Heart right ventricle (tissue), 16 donors: ENCODE results near the gene TEX22. TPM values are rescaled to one million over a fixed set of nuclear protein-coding genes. Genes with fewer than 3 reads are reported as not detected.
A peak's percentile ranks its signal among the peaks of the same experiment; 100 is the strongest.

Source experiments
- ATAC-seq, 8 donors: fragments of 200-7000 bp; cut with Tn5 transposase; one replicate each; pipeline ENCODE4 v1.9.1; 2020; ENCODE audit warnings: mild to moderate bottlenecking in 8 of 8, moderate library complexity in 8 of 8, moderate number of reproducible peaks in 1 of 8
- DNase-seq, 2 donors: peaks; one replicate each; pipeline ENCODE4 v3.0.0-alpha.2; 2020
- H3K27ac ChIP-seq, 10 donors: fragments of 200-600 bp; sonication (generic) in 2 of 10; one replicate each; pipeline versions ENCODE4 v1.5.0 to v1.8.0; 2020 to 2022; ENCODE audit warnings: mild to moderate bottlenecking in 3 of 10
- H3K27me3 ChIP-seq, 7 donors: fragments of 200-600 bp; one replicate each; pipeline ENCODE4 v1.8.0; 2021 to 2022; ENCODE audit warnings: mild to moderate bottlenecking in 2 of 7
- H3K36me3 ChIP-seq, 9 donors: fragments of 200-600 bp; sonication (generic) in 1 of 9; one replicate each; pipeline versions ENCODE4 v1.5.0 to v1.8.0; 2020 to 2022; ENCODE audit warnings: mild to moderate bottlenecking in 2 of 9
- H3K4me1 ChIP-seq, 9 donors: fragments of 200-600 bp; sonication (generic) in 1 of 9; one replicate each; pipeline versions ENCODE4 v1.5.0 to v1.8.0; 2020 to 2022; ENCODE audit warnings: mild to moderate bottlenecking in 4 of 9
- H3K4me3 ChIP-seq, 10 donors: fragments of 200-600 bp; sonication (generic) in 2 of 10; one replicate each; pipeline versions ENCODE4 v1.5.0 to v1.8.0; 2020 to 2022; ENCODE audit warnings: mild to moderate bottlenecking in 7 of 10, moderate library complexity in 2 of 10
- H3K9me3 ChIP-seq, 11 donors: fragments of 200-600 bp in 10 of 11; sonication (generic) in 2 of 11; one replicate each; pipeline versions ENCODE4 v1.5.0 to v1.8.0; 2013 to 2022; ENCODE audit warnings: mild to moderate bottlenecking in 2 of 11, control low read depth in 1 of 11, moderate library complexity in 1 of 11
- CTCF ChIP-seq, 9 donors: fragments of 200-600 bp; sonication (generic) in 2 of 9; IDR thresholded peaks; one replicate each; pipeline versions ENCODE4 v1.5.0 to v1.8.0; 2021 to 2022; ENCODE audit warnings: antibody characterized with exemption in 9 of 9, mild to moderate bottlenecking in 5 of 9, moderate library complexity in 1 of 9
- WGBS, 2 donors: extraction: QIAGEN DNeasy Blood & Tissue Kit; methylation state at CpG; one replicate each; pipeline ENCODE4 v1.1.7; 2013; ENCODE audit warnings: inconsistent platforms in 1 of 2; 5-methylcytosine and 5-hydroxymethylcytosine counted together
- intact Hi-C, 10 donors: fragments of 100-400 bp; cut with DNase I; formaldehyde crosslinking; loops; one replicate each; pipeline versions ENCODE4 v1.11.1 to v1.14.2; 2022
- polyA plus RNA-seq, 2 donors: library from polyadenylated mRNA; stranded (reverse); fragments of 200-250 nt; gene quantifications; one replicate each; pipeline ENCODE4 v1.2.3, GENCODE V29; 2013
- total RNA-seq, 10 donors: library from RNA; stranded (reverse); fragmentation: NEBNext Ultra II Directional in 3 of 10; extraction: Animal tissue kit (Norgen Biotek cat#: 25700) in 3 of 10; gene quantifications; one replicate each; pipeline versions ENCODE4 v1.2.1 to v1.2.4, GENCODE V29; 2021 to 2023
- donor health status: Arrhythmogenic right ventricular cardiomyopathy.
- donor health status: ischemic (EF 13 %, LVEDD 7.1; RV severe dilation, severe dysfunction).
- donor health status: healthy with polysubstance abuse.
- donor health status: DM: no; HTN: yes; CAD: no.
- donor health status: DM: no; HTN: no; CAD: no.
- donor health status: ischemic (EF 25% LVEDD 6.9; RV normal size, moderate dysfunction).
- donor health status: ischemic (EF 25% LVEDD 5.7; RV mildly dilated, moderate dysfunction).
- donor health status: healthy.
- donor health status: DM: yes; HTN: yes; CAD: no.
- donor health status: Ischemic cardiomyopathy.
- donor health status: ischemic (EF 35%, LVEDD 5.7; RV mildly dilated, moderate dysfunction).
- donor health status: nonischemic (EF 11% LVEDD 7.7; RV severe dilation, severe dysfunction).
- donor health status: DM: yes; HTN: yes; CAD: no.
- donor health status: PGD.
- donor health status: ischemic (EF 29% LVEDD 5.4; RV normal size, mild dysfunction).
- donor health status: nonischemic (EF 23%, LVEDD 6.1; RV moderate dilation, normal function).

TEX22 gene
- total and polyA plus RNA-seq, 12 donors, result 0.07 to 2.0 (median 0.66) TPM; not detected in 2

GRCh38 chr14:105411985-105412770 is 13.8 kb downstream of the TEX22 start:
- no peak overlapping the region for H3K27ac ChIP-seq
- DNase-seq, result no peak
- H3K27me3 ChIP-seq, result peaks cover 0 to 53% (median 3%) of the 10 kb centered on the region in 7 donors
- peaks cover 3 to 35% (median 28%) of the 10 kb centered on the region in 9 donors for H3K4me1 ChIP-seq
- TF ChIP-seq CTCF (IDR thresholded peaks at IDR 0.05), result no peak
- peak overlapping the region in 1 of 10 donors; percentile 40 for H3K4me3 ChIP-seq
- WGBS, 2 donors, result 80% methylated on average over 17 of the region's 17 CpGs
- no peaks in the 10 kb centered on the region for H3K9me3 ChIP-seq
- no peak for ATAC-seq
- no peaks in the 10 kb centered on the region for H3K36me3 ChIP-seq
- intact Hi-C loops, result loop anchor here in 2 of 10 donors (5.0 to 10.0 kb wide), 2 partner anchors 40 to 73 kb away; partner anchors contain the start of gene CRIP1 (in 1 of the 2)

- no peaks in the 10 kb centered on the region for H3K9me3 ChIP-seq
- no peak overlapping the region for H3K27ac ChIP-seq
- TF ChIP-seq CTCF (IDR thresholded peaks at IDR 0.05), result no peak
- H3K36me3 ChIP-seq, result no peaks in the 10 kb centered on the region
- ATAC-seq (no peak), DNase-seq (no peak)
- H3K4me3 ChIP-seq, result no peak overlapping the region
- peaks cover 0 to 53% (median 3%) of the 10 kb centered on the region in 7 donors for H3K27me3 ChIP-seq
- H3K4me1 ChIP-seq, result peaks cover 3 to 35% (median 28%) of the 10 kb centered on the region in 9 donors
- 82 to 84% methylated on average over 8 of the region's 8 CpGs for WGBS, 2 donors
- intact Hi-C loops, result loop anchor here in 2 of 10 donors (5.0 to 10.0 kb wide), 2 partner anchors 41 to 72 kb away; partner anchors contain the start of gene CRIP1 (in 1 of the 2)
These were observed 14.6 kb downstream of the TEX22 start for GRCh38 chr14:105412771-105413543.

GRCh38 chr14:105413544-105413886 is 15.2 kb downstream of the TEX22 start:
- peak overlapping the region in 3 of 10 donors; percentile 78 to 86 (median 85) for H3K27ac ChIP-seq

More at GRCh38 chr14:105413544-105413886, 15.2 kb downstream of the TEX22 start:
- no peaks in the 10 kb centered on the region for H3K36me3 ChIP-seq
- no peak for DNase-seq
- H3K27me3 ChIP-seq, result peaks cover 0 to 53% (median 3%) of the 10 kb centered on the region in 7 donors
- no peak overlapping the region for H3K4me3 ChIP-seq
- intact Hi-C loops, result loop anchor here in 2 of 10 donors (5.0 to 10.0 kb wide), 2 partner anchors 41 to 71 kb away; partner anchors contain the start of gene CRIP1 (in 1 of the 2)
- 54 to 68% methylated on average over 2 of the region's 2 CpGs for WGBS, 2 donors
- peaks cover 3 to 38% (median 29%) of the 10 kb centered on the region in 9 donors for H3K4me1 ChIP-seq
- peak in 6 of 8 donors; percentile 29 to 72 (median 39) for ATAC-seq
- TF ChIP-seq CTCF (IDR thresholded peaks at IDR 0.05), result no peak
- no peaks in the 10 kb centered on the region for H3K9me3 ChIP-seq
